ENCODE data around the gene TLCD2. TPM values are rescaled to one million over a fixed set of nuclear protein-coding genes. Genes with fewer than 3 reads are reported as not detected.

TLCD2 gene
- total RNA-seq, 2 experiments from 2014 or later, result 0.07 to 0.09 TPM

Other genes starting within 250 kb of the TLCD2 start
- gene MYO1C, start 217.7 kb downstream of the TLCD2 start, total RNA-seq, result 10 to 100 TPM; 12.6 to 16.8 TPM
- gene INPP5K, start 193.8 kb downstream of the TLCD2 start, total RNA-seq, result 10 to 100 TPM; 16.5 to 16.7 TPM
- gene PITPNA, start 147.6 kb downstream of the TLCD2 start, total RNA-seq, result 10 to 100 TPM; 31.7 to 34.4 TPM
- 1 to 10 TPM; 5.6 to 5.7 TPM for gene SLC43A2, start 81.5 kb downstream of the TLCD2 start, total RNA-seq
- gene SCARF1, start 64.6 kb downstream of the TLCD2 start, total RNA-seq, result 1 to 10 TPM; 3.2 to 4.1 TPM
- 1 to 10 TPM; 5.3 to 6.1 TPM for gene RILP, start 60.5 kb downstream of the TLCD2 start, total RNA-seq
- 100 to 1,000 TPM; 370 to 428 TPM for gene PRPF8, start 25.5 kb downstream of the TLCD2 start, total RNA-seq
- gene WDR81, start 14.3 kb upstream of the TLCD2 start, total RNA-seq, result 1 to 10 TPM; 7.0 to 8.0 TPM
- under 1 TPM; 0.11 to 0.18 TPM for gene SERPINF2, start 32.5 kb upstream of the TLCD2 start, total RNA-seq
- gene SERPINF1, start 51.7 kb upstream of the TLCD2 start, total RNA-seq, result 1 to 10 TPM; 6.8 to 6.9 TPM
- 10 to 100 TPM; 22.2 to 22.7 TPM for gene SMYD4, start 119.5 kb upstream of the TLCD2 start, total RNA-seq
- 100 to 1,000 TPM; 189 to 197 TPM for gene RPA1, start 119.6 kb upstream of the TLCD2 start, total RNA-seq

Data from activated CD8-positive, alpha-beta T cell treated with anti-CD3 and anti-CD28 coated beads for 36 hours (primary cell).